ENCODE results near the gene RIBC2. TPM values are rescaled to one million over a fixed set of nuclear protein-coding genes. Genes with fewer than 3 reads are reported as not detected.

RIBC2 gene
- total RNA-seq, 2 donors from 2014 or later, result 6.0 to 7.4 TPM

DNA sequence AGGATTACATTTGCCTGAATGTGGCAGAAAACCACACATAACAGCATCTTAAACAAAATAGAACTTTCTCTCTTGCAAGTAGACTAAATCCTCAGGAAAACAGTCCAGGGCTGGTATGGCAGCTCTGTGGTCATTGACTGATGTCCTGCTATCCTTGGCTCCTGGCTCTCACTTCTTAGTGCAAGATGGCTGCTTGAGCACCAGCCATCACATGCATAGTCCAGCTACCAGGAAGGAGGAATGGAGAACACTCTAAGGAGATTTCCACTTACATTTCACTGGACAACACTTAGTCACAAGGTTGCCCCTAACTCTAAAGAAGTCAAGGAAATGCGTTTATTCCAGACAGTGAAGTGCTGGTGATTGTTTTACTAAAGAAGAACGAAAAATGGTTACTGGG lies 13.6 kb downstream of the RIBC2 start:
- Histone ChIP-seq H3K4me3 (no peak overlapping the region), H3K27ac (no peak overlapping the region), H3K36me3 (no peaks in the 10 kb centered on the region), H3K9me3 (no peaks in the 10 kb centered on the region), H3K4me1 (replicated peaks) (no peaks in the 10 kb centered on the region), H3K27me3 (replicated peaks; ENCODE audit: insufficient read depth) (no peaks in the 10 kb centered on the region)
- intact Hi-C loops (cut with DNase I), result no loop called here
- DNase-seq (ENCODE audit: low spot score), result no peak
- TF ChIP-seq POLR2AphosphoS5 (IDR thresholded peaks at IDR 0.05), result no peak
- TF ChIP-seq POLR2A (IDR thresholded peaks at IDR 0.05), result no peak
- TF ChIP-seq, protein P1, sequence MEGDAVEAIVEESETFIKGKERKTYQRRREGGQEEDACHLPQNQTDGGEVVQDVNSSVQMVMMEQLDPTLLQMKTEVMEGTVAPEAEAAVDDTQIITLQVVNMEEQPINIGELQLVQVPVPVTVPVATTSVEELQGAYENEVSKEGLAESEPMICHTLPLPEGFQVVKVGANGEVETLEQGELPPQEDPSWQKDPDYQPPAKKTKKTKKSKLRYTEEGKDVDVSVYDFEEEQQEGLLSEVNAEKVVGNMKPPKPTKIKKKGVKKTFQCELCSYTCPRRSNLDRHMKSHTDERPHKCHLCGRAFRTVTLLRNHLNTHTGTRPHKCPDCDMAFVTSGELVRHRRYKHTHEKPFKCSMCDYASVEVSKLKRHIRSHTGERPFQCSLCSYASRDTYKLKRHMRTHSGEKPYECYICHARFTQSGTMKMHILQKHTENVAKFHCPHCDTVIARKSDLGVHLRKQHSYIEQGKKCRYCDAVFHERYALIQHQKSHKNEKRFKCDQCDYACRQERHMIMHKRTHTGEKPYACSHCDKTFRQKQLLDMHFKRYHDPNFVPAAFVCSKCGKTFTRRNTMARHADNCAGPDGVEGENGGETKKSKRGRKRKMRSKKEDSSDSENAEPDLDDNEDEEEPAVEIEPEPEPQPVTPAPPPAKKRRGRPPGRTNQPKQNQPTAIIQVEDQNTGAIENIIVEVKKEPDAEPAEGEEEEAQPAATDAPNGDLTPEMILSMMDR (IDR thresholded peaks at IDR 0.05), result no peak
- 73% methylated on average over 2 of the region's 2 CpGs for WGBS

DNA sequence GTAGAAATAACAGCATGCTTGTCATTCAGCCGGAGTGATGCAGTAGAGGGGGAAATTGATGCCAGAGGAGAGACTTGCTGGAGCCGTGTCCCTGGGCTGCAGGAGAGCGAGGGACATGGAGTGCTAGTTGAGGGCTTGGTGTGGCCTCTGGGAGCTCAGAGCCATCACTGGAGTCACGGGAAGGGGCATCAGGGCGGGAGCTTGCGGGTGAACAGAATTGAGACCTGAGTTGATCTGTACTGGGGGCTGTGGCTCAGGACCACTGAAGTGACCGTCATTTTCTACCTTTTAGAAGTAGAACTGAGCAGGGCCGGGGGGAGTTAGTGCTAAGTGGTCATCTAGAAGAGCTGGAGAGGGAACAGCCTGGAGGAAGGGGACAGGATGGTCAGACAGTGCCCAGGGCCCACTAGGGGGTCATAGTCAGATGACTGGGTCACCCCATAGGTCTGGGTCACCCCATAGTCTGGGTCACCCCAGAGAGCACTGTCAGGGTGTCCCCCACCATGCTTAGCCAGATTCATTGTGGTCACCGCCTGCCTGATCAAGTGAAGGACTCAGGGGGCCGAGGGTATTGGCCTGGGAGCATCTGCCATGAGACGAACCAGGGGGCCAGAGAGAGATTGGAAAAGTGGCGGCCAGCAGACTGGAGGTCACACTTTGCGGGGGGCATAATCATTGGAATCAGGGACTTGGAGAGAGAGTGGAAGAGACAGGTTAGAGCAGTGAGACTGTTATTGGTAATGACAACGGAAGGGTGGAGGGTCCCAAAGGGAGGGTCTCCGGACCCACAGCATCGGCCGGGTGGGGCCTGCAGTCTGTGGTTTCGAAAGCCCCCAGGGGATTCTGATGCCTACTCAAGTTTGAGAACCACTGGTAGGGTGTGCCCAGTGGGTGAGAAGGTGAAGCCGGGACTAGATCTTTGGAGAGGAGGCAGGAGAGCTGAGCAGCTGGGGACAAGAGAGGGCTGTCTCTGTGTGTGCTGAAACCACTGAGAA lies 15.2 kb downstream of the RIBC2 start:
- no peak overlapping the region for H3K27ac ChIP-seq
- H3K27me3 ChIP-seq (replicated peaks; ENCODE audit: insufficient read depth), result no peaks in the 10 kb centered on the region
- DNase-seq (ENCODE audit: low spot score), result no peak
- WGBS, result 91% methylated on average over 19 of the region's 19 CpGs
- H3K4me1 ChIP-seq (replicated peaks), result no peaks in the 10 kb centered on the region
- TF ChIP-seq, protein P1 (IDR thresholded peaks at IDR 0.05), result no peak
- TF ChIP-seq POLR2A (IDR thresholded peaks at IDR 0.05) (no peak), POLR2AphosphoS5 (IDR thresholded peaks at IDR 0.05) (no peak)
- intact Hi-C loops (cut with DNase I), result no loop called here
- no peaks in the 10 kb centered on the region for H3K9me3 ChIP-seq
- H3K36me3 ChIP-seq, result no peaks in the 10 kb centered on the region
- no peak overlapping the region for H3K4me3 ChIP-seq

DNA sequence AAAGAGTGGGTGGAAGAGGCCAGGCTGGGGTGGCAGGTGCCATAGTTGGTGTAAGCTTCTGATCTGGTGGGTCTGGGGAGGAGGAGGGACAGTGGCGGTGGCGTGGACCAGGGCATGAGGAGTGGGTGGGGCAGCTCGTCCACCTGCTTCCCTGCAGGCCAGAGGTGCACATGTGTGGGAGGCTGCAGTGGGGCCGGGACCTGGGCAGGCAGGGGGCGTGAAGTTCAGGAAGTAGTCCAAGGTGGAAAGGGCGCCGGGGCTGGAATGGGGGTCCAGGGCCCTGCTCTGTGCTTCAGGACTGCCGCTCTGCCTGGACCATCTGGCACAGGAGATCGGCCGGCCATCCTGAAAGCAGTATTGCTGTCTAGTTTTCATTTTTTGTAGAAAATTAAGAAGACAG lies 15.9 kb downstream of the RIBC2 start:
- TF ChIP-seq POLR2AphosphoS5 (IDR thresholded peaks at IDR 0.05) (no peak), POLR2A (IDR thresholded peaks at IDR 0.05) (no peak)
- TF ChIP-seq, protein P1 (IDR thresholded peaks at IDR 0.05), result no peak
- H3K9me3 ChIP-seq, result no peaks in the 10 kb centered on the region
- intact Hi-C loops (cut with DNase I), result no loop called here
- WGBS, result 89% methylated on average over 10 of the region's 10 CpGs
- no peak for DNase-seq (ENCODE audit: low spot score)
- no peaks in the 10 kb centered on the region for H3K4me1 ChIP-seq (replicated peaks)
- no peaks in the 10 kb centered on the region for H3K27me3 ChIP-seq (replicated peaks; ENCODE audit: insufficient read depth)
- H3K4me3 ChIP-seq, result no peak overlapping the region
- no peaks in the 10 kb centered on the region for H3K36me3 ChIP-seq
- no peak overlapping the region for H3K27ac ChIP-seq

DNA sequence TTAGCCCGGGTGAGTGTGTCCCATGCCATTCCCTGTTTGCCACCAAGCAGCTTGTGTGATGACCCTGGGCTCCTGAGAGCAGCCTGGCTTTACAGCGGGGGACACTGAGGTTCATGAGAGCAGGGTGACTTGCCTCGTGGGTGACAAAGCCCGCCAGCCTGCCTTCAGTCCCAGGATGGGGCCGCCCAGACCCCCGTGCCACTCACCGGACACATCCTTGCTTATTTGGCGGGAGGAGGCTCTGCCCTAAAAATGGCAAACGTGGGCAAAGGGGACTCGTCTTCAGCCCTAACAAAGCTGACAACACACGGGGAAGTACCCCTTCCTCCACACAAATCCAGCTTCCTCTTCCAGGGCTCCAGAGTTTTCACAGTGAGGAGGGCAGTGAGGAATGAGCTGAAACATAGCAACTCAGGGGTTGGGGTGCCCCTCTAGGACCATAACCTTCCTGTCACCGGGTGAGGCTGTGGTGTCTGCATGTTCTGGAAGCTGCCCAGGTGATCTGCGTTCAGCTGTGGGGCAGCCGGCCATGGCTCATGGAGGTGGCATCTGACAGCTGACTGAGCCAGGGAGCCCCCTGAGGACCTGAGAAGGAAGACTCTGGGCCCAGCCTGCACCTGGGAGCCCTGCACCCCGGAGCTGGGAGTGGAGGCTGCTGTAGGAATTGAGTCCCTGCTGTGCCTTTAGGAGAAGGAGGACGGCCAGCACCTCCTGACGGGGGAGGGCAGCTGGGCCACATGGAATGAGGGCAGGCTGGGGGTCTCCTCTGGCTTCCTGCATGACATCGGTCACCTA lies 16.7 kb downstream of the RIBC2 start:
- Histone ChIP-seq H3K27ac (no peak overlapping the region), H3K27me3 (replicated peaks; ENCODE audit: insufficient read depth) (no peaks in the 10 kb centered on the region), H3K36me3 (no peaks in the 10 kb centered on the region), H3K4me3 (no peak overlapping the region), H3K4me1 (replicated peaks) (peaks cover 2% of the 10 kb centered on the region), H3K9me3 (no peaks in the 10 kb centered on the region)
- no peak for TF ChIP-seq POLR2AphosphoS5 (IDR thresholded peaks at IDR 0.05)
- TF ChIP-seq, protein P1 (IDR thresholded peaks at IDR 0.05), result no peak
- TF ChIP-seq POLR2A (IDR thresholded peaks at IDR 0.05), result no peak
- WGBS, result 84% methylated on average over 17 of the region's 18 CpGs
- DNase-seq (ENCODE audit: low spot score), result no peak
- intact Hi-C loops (cut with DNase I), result no loop called here
